ENCODE data around the gene GLYATL1B. TPM values are rescaled to one million over a fixed set of nuclear protein-coding genes. Genes with fewer than 3 reads are reported as not detected.
"Not testable (repeated sequence)": the region's sequence is repeated elsewhere in the genome, so short reads cannot be mapped to it uniquely, and the experiment has no call there.

The GLYATL1B gene
- total and polyA plus RNA-seq, 9 donors: 0.14 TPM; not detected in 8

DNA sequence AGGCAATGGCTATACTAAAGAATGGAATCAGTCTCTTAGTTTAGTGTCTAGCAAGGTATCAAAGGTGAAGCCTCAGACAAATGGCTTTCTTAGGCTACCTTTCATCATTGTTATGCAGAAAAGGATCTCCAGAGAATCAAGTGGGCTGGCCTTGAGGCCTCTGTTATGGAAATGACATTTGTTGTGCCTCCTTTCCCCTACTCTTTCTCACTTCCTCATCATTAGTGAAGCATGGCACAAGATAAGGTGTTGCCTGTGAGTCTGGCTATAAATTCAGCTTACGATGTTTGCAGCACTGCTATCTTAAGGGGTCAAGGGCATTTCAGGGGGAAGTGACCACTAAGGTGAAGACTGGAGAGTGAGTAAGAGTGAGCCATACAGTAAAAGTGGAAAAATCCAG, 9.1 kb downstream of the GLYATL1B start:
- not testable (repeated sequence) for H3K36me3 ChIP-seq (ENCODE audit: control insufficient read depth, insufficient read depth, low read length); H3K4me3 ChIP-seq (ENCODE audit: low read length); H3K27me3 ChIP-seq (ENCODE audit: control insufficient read depth, insufficient read depth, low read length); H3K4me1 ChIP-seq (ENCODE audit: control insufficient read depth, insufficient read depth, low read length); H3K9me3 ChIP-seq (replicated peaks; ENCODE audit: control insufficient read depth, low read depth, low read length); DNase-seq; H3K27ac ChIP-seq (ENCODE audit: low read length)
- no CpG with 5 or more reads among the region's 1 CpG for WGBS (ENCODE audit: insufficient coverage)

DNA sequence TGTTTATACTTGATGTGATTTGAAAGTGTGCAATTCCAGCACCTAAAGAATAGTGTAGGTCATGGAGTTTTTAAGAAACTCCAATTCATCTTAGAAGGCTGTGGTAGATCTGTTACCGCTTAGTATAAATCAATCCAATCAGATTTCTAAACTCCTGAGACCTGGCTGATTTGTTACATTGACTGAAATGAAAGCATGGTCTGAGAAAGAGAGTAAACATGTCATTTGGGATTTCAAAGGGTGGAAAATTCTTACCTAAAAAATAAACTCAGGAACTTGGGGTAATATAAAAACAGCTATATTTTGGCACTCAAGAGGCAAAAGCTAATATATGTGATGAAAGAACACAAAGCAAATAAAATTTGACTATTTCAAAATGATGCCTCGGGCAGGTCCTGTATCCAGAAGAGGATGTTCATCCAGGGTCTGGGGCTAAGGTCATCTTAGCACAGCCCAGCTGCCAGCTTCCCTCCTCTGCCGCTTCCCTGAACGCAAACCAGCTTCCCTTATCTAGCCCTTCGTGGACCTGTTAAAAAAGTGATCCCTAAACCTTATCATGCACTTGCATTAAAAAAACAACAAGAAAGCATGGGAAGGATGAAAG, 10.0 kb downstream of the GLYATL1B start:
- DNase-seq; H3K27ac ChIP-seq (ENCODE audit: low read length); H3K4me3 ChIP-seq (ENCODE audit: low read length); H3K36me3 ChIP-seq (ENCODE audit: control insufficient read depth, insufficient read depth, low read length); H3K27me3 ChIP-seq (ENCODE audit: control insufficient read depth, insufficient read depth, low read length); H3K4me1 ChIP-seq (ENCODE audit: control insufficient read depth, insufficient read depth, low read length); H3K9me3 ChIP-seq (replicated peaks; ENCODE audit: control insufficient read depth, low read depth, low read length): not testable (repeated sequence)
- WGBS (ENCODE audit: insufficient coverage): 89% methylated on average over 1 of the region's 5 CpGs

DNA sequence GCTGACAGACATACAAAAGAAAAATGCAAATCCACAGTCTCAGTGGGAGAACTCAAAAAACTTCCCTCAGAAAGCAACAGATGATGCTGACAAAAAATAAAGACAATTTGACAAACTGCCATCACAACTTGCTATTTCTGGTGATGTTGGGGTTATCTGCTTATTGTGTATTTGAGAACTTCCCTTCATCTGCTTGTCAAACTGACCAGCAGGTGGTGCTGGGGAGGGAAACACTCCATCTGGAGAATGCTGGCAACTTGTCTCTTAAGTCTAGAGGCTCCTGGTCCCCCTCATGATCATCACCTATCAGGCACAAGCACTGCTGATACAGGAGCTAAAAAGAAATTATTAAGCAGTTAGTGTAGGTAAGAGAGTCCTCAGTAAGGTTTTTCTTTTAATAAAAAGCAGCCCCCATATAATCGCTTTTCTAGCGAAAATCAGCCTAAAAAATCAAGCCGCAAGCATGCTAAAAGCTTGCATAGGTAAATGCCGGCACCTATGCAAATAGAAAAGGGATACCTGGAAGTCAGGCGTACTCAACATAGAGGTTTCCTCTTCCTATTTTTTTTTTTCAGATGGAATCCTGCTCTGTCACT, 11.1 kb downstream of the GLYATL1B start:
- WGBS (ENCODE audit: insufficient coverage): 83% methylated on average over 3 of the region's 5 CpGs
- no peaks in the 10 kb centered on the region for H3K9me3 ChIP-seq (replicated peaks; ENCODE audit: control insufficient read depth, low read depth, low read length)
- no peak overlapping the region for H3K27ac ChIP-seq (ENCODE audit: low read length)
- DNase-seq: peak; percentile 60
- no peak overlapping the region for H3K4me3 ChIP-seq (ENCODE audit: low read length)
- H3K36me3 ChIP-seq (ENCODE audit: control insufficient read depth, insufficient read depth, low read length): no peaks in the 10 kb centered on the region
- peaks cover 6% of the 10 kb centered on the region for H3K4me1 ChIP-seq (ENCODE audit: control insufficient read depth, insufficient read depth, low read length)
- H3K27me3 ChIP-seq (ENCODE audit: control insufficient read depth, insufficient read depth, low read length): peaks cover 6% of the 10 kb centered on the region

DNA sequence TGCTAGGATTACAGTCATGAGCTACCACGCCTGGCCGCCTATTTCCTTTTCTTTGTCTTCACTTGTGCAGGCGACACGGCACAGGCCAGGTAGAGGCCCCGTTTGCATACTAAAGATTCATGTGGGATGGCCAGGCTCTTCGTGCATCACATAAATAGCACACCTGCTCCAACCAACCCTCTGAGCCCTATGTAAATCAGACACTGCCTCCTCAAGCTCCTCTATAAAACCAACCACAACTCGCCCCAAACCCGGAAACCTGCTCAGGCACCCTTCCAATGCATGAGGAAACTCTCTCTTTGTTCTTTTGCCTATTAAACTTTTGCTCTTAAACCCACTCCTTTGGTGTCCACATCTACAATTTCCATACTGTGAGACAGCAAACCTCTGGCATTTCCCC, 11.8 kb downstream of the GLYATL1B start:
- not testable (repeated sequence) for H3K4me3 ChIP-seq (ENCODE audit: low read length); H3K36me3 ChIP-seq (ENCODE audit: control insufficient read depth, insufficient read depth, low read length); DNase-seq; H3K27me3 ChIP-seq (ENCODE audit: control insufficient read depth, insufficient read depth, low read length); H3K27ac ChIP-seq (ENCODE audit: low read length); H3K9me3 ChIP-seq (replicated peaks; ENCODE audit: control insufficient read depth, low read depth, low read length)
- H3K4me1 ChIP-seq (ENCODE audit: control insufficient read depth, insufficient read depth, low read length): peaks cover 10% of the 10 kb centered on the region
- 94% methylated on average over 2 of the region's 8 CpGs for WGBS (ENCODE audit: insufficient coverage)

DNA sequence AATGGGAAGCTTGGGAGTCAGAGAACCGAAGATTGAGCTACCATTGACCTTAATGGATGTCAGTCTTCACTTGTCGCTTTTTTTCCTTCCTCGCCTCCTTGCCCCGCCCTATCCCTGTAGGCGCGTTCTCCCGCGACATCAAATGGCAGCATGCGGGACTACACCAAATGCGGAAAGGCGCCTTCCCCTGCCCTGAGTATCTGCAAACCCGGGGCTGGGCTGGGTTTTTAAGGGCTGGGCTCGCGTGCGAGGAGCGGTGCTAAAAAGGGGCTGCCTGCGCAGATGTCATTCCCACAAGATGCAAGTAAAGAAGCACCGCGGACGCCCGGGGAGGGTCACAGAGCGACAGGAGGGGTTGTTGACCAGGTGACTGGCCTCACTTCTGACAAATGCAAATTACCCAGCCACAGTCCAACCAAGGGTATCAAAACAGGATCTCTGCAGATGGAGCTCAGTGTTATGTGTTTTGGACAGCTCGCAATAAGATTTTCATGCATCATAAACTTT, 16.2 kb downstream of the GLYATL1B start:
- H3K9me3 ChIP-seq (replicated peaks; ENCODE audit: control insufficient read depth, low read depth, low read length): no peaks in the 10 kb centered on the region
- H3K27me3 ChIP-seq (ENCODE audit: control insufficient read depth, insufficient read depth, low read length): peaks cover 11% of the 10 kb centered on the region
- H3K27ac ChIP-seq (ENCODE audit: low read length): no peak overlapping the region
- H3K36me3 ChIP-seq (ENCODE audit: control insufficient read depth, insufficient read depth, low read length): no peaks in the 10 kb centered on the region
- WGBS (ENCODE audit: insufficient coverage): 6% methylated on average over 21 of the region's 23 CpGs
- H3K4me3 ChIP-seq (ENCODE audit: low read length): peak overlapping the region; percentile 4
- H3K4me1 ChIP-seq (ENCODE audit: control insufficient read depth, insufficient read depth, low read length): peaks cover 16% of the 10 kb centered on the region
- DNase-seq: peak; percentile 51

DNA sequence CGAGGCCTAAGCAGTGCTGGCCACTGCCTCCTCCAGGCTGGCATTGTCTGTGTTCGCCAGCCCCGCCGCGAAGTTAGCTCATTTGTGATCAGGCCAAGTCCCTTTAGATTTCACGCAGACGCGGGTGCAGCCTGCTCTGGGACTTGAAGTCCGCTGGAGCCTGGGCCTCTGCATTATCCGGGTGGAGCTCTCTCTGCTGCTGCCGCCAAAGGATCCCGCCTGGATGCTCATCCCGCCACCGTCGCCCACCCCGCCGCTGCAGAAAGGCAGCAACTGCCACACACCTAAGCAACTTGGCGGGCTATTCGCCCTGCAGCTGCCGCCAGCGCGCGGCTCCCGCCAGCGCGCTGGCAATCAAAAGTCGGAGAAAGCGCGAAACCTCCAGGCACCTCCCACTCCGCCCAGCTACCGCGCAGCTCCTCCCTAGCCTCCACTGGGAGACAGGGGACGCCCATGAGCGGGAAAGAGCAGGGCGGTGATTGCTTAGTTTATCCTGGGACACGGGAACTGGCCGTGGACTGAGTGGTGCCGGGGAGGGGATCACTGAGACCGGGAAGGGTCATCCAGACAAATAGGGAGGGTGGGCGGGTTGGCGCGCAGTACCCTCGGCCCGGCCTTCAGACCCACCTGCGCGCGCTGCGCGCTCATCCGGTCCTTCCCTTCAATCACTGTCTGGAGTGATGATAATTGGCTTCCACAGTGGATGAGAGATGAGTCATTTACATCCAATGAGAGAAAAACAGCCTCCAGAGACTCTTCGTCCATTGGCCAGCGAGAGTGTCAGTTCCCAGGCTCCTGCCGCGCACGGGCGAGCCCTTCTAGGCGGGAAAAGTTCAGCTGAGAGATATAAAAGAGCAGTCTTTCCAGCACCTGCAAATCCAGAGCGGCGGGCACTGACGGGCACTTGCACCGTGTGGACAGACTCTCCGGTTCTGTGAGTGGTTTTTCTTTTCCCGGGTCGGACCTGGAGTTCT, 20.5 kb downstream of the GLYATL1B start, which contains the start of gene FAM111B:
FAM111B (plus strand) TSS at position 875 of the 974 bp plus-strand sequence. CDS start 2,389 bp downstream, outside the sequence.
- H3K4me3 ChIP-seq (ENCODE audit: low read length): peak within 1 kb of the TSS; percentile 48
- no peak within 1 kb of the TSS for H3K27ac ChIP-seq (ENCODE audit: low read length)
- peaks cover 11% of the 10 kb centered on the region for H3K27me3 ChIP-seq (ENCODE audit: control insufficient read depth, insufficient read depth, low read length)
- H3K4me1 ChIP-seq (ENCODE audit: control insufficient read depth, insufficient read depth, low read length): peaks cover 16% of the 10 kb centered on the region
- peak; percentile 97 for DNase-seq
- H3K9me3 ChIP-seq (replicated peaks; ENCODE audit: control insufficient read depth, low read depth, low read length): no peaks in the 10 kb centered on the region
- peaks cover 2% of the 10 kb centered on the region for H3K36me3 ChIP-seq (ENCODE audit: control insufficient read depth, insufficient read depth, low read length)
- WGBS (ENCODE audit: insufficient coverage): 1% methylated on average over 50 of the region's 64 CpGs

DNA sequence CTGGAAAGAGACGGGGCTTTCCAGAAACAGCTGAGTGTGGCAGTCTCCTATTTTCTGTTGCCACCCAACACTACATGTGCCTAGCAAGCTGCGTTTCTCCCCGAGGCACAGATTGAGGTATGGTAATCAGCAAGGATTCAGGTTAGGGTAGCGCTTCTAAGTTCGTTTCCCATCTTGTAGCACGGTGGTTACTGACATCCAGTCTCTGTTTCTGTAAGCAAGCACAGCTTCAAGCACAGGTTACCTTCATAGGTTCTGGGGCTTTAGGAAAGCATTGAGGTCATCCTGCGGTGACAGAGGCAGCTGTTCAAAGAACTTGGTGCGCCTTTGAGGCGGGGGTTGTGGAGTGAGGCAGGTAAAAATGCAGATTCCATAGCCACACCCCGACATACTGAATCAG, 21.6 kb downstream of the GLYATL1B start:
- H3K4me3 ChIP-seq (ENCODE audit: low read length): peak overlapping the region; percentile 48
- not testable (repeated sequence) for H3K27me3 ChIP-seq (ENCODE audit: control insufficient read depth, insufficient read depth, low read length); H3K4me1 ChIP-seq (ENCODE audit: control insufficient read depth, insufficient read depth, low read length); H3K36me3 ChIP-seq (ENCODE audit: control insufficient read depth, insufficient read depth, low read length); H3K27ac ChIP-seq (ENCODE audit: low read length); DNase-seq; H3K9me3 ChIP-seq (replicated peaks; ENCODE audit: control insufficient read depth, low read depth, low read length)
- 6% methylated on average over 6 of the region's 10 CpGs for WGBS (ENCODE audit: insufficient coverage)

DNA sequence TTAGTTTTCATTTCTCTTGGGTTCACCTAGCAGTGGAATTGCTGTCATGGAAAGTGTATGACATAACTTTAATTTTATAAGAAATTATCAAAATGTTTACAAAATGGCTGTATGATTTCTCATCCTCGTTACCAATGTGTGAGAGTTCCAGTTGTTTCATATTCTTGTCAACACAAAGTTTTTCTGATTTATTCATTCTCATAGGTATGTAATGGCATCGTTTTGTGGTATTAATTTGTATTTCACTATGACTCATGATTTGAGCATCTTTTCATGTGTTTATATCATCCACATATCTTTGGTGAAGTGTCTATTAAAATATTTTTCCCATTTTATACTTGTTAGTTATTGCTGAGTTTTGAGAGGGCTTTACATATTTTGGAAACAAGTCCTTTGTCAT, 26.4 kb downstream of the GLYATL1B start:
- Histone ChIP-seq H3K9me3 (replicated peaks; ENCODE audit: control insufficient read depth, low read depth, low read length) (peaks cover 4% of the 10 kb centered on the region), H3K36me3 (ENCODE audit: control insufficient read depth, insufficient read depth, low read length) (peaks cover 17% of the 10 kb centered on the region), H3K27ac (ENCODE audit: low read length) (no peak overlapping the region), H3K27me3 (ENCODE audit: control insufficient read depth, insufficient read depth, low read length) (no peaks in the 10 kb centered on the region), H3K4me1 (ENCODE audit: control insufficient read depth, insufficient read depth, low read length) (no peaks in the 10 kb centered on the region), H3K4me3 (ENCODE audit: low read length) (no peak overlapping the region)
- no peak for DNase-seq
- no CpG with 5 or more reads among the region's 2 CpGs for WGBS (ENCODE audit: insufficient coverage)

DNA sequence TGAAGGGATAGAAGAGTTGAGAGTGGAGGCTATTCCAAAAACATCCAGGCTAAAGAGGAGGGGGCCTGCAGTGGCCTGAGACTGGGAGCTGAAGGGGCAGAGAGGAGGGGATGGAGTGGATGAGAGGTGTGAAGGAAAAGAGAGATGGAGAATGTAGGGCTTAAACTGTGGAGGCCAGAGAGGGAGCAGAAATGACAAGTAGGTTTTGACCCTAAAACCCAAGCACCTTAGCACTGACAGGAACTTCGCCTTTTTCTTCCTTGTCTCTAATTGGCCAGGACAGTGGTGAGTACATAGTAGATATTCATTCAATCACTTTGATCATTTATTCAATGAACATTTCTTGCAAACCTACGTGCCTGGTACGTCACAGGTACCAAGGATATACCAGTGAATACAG, 28.2 kb downstream of the GLYATL1B start:
- no peaks in the 10 kb centered on the region for H3K4me1 ChIP-seq (ENCODE audit: control insufficient read depth, insufficient read depth, low read length)
- H3K4me3 ChIP-seq (ENCODE audit: low read length): no peak overlapping the region
- H3K36me3 ChIP-seq (ENCODE audit: control insufficient read depth, insufficient read depth, low read length): peaks cover 15% of the 10 kb centered on the region
- WGBS (ENCODE audit: insufficient coverage): 100% methylated on average over 1 of the region's 3 CpGs
- H3K27ac ChIP-seq (ENCODE audit: low read length): no peak overlapping the region
- no peak for DNase-seq
- peaks cover 18% of the 10 kb centered on the region for H3K9me3 ChIP-seq (replicated peaks; ENCODE audit: control insufficient read depth, low read depth, low read length)
- no peaks in the 10 kb centered on the region for H3K27me3 ChIP-seq (ENCODE audit: control insufficient read depth, insufficient read depth, low read length)

DNA sequence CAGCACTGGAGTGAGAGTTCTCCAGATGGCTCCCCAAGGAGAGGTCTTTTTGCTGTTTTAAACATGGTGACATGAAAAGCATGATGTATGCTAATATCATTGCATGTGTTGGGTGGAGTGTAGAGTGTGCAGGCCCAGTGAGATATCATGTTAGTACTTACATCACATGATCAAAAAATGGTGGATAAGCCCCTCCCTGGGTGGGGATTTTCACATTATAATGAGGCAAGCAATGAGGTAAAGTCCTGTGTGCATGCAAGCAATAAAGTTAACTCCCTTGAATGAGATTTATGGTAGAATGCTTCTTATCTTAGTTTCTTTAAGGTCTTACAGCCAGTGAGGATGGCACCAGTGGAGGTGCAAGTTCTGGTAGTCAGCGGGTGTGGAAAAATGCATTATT, 29.4 kb downstream of the GLYATL1B start:
- Histone ChIP-seq H3K27me3 (ENCODE audit: control insufficient read depth, insufficient read depth, low read length) (no peaks in the 10 kb centered on the region), H3K4me3 (ENCODE audit: low read length) (no peak overlapping the region), H3K36me3 (ENCODE audit: control insufficient read depth, insufficient read depth, low read length) (peaks cover 15% of the 10 kb centered on the region), H3K9me3 (replicated peaks; ENCODE audit: control insufficient read depth, low read depth, low read length) (peaks cover 20% of the 10 kb centered on the region), H3K27ac (ENCODE audit: low read length) (no peak overlapping the region), H3K4me1 (ENCODE audit: control insufficient read depth, insufficient read depth, low read length) (no peaks in the 10 kb centered on the region)
- DNase-seq: no peak
- 100% methylated on average over 1 of the region's 1 CpG for WGBS (ENCODE audit: insufficient coverage)
